OCI-LY1 (cell line): ENCODE results near the gene TOMM40.

Experiments
- H2AFZ ChIP-seq: fragments of 200-600 bp; sonication (generic), shearing (Covaris generic); 2 replicates; pipeline ENCODE4 v1.6.0; 2014; ENCODE audit warnings: antibody characterized with exemption, mild to moderate bottlenecking, low read length
- H3F3A ChIP-seq: fragments of 200-600 bp; sonication (generic), shearing (Covaris generic); 2 replicates; pipeline ENCODE4 v1.6.0; 2014; ENCODE audit warnings: mild to moderate bottlenecking, antibody characterized with exemption, low read length, moderate library complexity; ENCODE audit not compliant: insufficient read depth
- H3K27ac ChIP-seq: fragments of 200-600 bp; sonication (generic); 2 replicates; pipeline ENCODE4 v1.5.1; 2014; ENCODE audit warnings: low read length, mixed run types, mild to moderate bottlenecking, low read depth; ENCODE audit not compliant: poor library complexity, severe bottlenecking
- H3K27me3 ChIP-seq: fragments of 200-600 bp; sonication (generic); 2 replicates; pipeline ENCODE4 v1.6.0; 2014; ENCODE audit warnings: antibody characterized with exemption, mild to moderate bottlenecking, low read length, moderate library complexity; ENCODE audit not compliant: insufficient read depth
- H3K36me3 ChIP-seq: fragments of 200-600 bp; sonication (generic); 2 replicates; pipeline ENCODE4 v1.6.1; 2014; ENCODE audit warnings: mild to moderate bottlenecking, antibody characterized with exemption, low read length, moderate library complexity, mixed read lengths; ENCODE audit not compliant: insufficient read depth
- H3K4me1 ChIP-seq: fragments of 200-600 bp; sonication (generic); 2 replicates; pipeline ENCODE4 v1.5.1; 2014; ENCODE audit warnings: mild to moderate bottlenecking, low read length, moderate library complexity; ENCODE audit not compliant: insufficient read depth, severe bottlenecking
- H3K4me2 ChIP-seq: fragments of 200-600 bp; sonication (generic), shearing (Covaris generic); 2 replicates; pipeline ENCODE4 v1.6.1; 2014; ENCODE audit warnings: low read length
- H3K4me3 ChIP-seq: fragments of 200-600 bp; sonication (generic); 2 replicates; pipeline ENCODE4 v1.5.1; 2014; ENCODE audit warnings: low read length, low read depth, mild to moderate bottlenecking, mixed read lengths; ENCODE audit not compliant: poor library complexity, severe bottlenecking
- H3K79me2 ChIP-seq: fragments of 200-600 bp; shearing (Covaris generic); 2 replicates; pipeline ENCODE4 v1.6.1; 2016; ENCODE audit warnings: mixed run types, low read length, mixed read lengths; ENCODE audit not compliant: insufficient read depth
- H3K9ac ChIP-seq: fragments of 200-600 bp; sonication (generic), shearing (Covaris generic); 2 replicates; pipeline ENCODE4 v1.6.1; 2014; ENCODE audit warnings: mild to moderate bottlenecking, low read length, mixed read lengths
- H3K9me2 ChIP-seq: fragments of 200-600 bp; sonication (generic), shearing (Covaris generic); 2 replicates; pipeline ENCODE4 v1.6.1; 2014; ENCODE audit warnings: low read depth, mild to moderate bottlenecking, low read length, mixed read lengths
- H3K9me3 ChIP-seq: fragments of 200-600 bp; shearing (Covaris generic); 2 replicates; pipeline ENCODE4 v1.6.1; 2014; ENCODE audit warnings: low read length, mixed read lengths
- H4K20me1 ChIP-seq: fragments of 200-600 bp; sonication (generic), shearing (Covaris generic); 2 replicates; pipeline ENCODE4 v1.6.0; 2016; ENCODE audit warnings: mild to moderate bottlenecking, low read length; ENCODE audit not compliant: insufficient read depth
- EZH2 ChIP-seq: fragments of 200-600 bp; sonication (generic), shearing (Covaris generic); IDR thresholded peaks from 2 replicates; pipeline ENCODE4 v1.8.0; 2017; ENCODE audit warnings: borderline replicate concordance, mixed run types, mild to moderate bottlenecking, antibody characterized with exemption, low read length, moderate library complexity, mixed read lengths
- TF ChIP-seq, protein P1 (sequence below): fragments of 200-600 bp; sonication (generic), shearing (Covaris generic); IDR thresholded peaks from 2 replicates; pipeline ENCODE4 v1.5.1; 2017; ENCODE audit warnings: mild to moderate bottlenecking, antibody characterized with exemption, low read length, moderate library complexity, mixed read lengths

TOMM40 gene

GRCh38 chr19:44867578-44867977 is 23.5 kb upstream of the TOMM40 start:
- H3K36me3 ChIP-seq = no peaks in the 10 kb centered on the region
- TF ChIP-seq, protein P1, sequence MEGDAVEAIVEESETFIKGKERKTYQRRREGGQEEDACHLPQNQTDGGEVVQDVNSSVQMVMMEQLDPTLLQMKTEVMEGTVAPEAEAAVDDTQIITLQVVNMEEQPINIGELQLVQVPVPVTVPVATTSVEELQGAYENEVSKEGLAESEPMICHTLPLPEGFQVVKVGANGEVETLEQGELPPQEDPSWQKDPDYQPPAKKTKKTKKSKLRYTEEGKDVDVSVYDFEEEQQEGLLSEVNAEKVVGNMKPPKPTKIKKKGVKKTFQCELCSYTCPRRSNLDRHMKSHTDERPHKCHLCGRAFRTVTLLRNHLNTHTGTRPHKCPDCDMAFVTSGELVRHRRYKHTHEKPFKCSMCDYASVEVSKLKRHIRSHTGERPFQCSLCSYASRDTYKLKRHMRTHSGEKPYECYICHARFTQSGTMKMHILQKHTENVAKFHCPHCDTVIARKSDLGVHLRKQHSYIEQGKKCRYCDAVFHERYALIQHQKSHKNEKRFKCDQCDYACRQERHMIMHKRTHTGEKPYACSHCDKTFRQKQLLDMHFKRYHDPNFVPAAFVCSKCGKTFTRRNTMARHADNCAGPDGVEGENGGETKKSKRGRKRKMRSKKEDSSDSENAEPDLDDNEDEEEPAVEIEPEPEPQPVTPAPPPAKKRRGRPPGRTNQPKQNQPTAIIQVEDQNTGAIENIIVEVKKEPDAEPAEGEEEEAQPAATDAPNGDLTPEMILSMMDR = no peak
- TF ChIP-seq EZH2 = no peak

DNA sequence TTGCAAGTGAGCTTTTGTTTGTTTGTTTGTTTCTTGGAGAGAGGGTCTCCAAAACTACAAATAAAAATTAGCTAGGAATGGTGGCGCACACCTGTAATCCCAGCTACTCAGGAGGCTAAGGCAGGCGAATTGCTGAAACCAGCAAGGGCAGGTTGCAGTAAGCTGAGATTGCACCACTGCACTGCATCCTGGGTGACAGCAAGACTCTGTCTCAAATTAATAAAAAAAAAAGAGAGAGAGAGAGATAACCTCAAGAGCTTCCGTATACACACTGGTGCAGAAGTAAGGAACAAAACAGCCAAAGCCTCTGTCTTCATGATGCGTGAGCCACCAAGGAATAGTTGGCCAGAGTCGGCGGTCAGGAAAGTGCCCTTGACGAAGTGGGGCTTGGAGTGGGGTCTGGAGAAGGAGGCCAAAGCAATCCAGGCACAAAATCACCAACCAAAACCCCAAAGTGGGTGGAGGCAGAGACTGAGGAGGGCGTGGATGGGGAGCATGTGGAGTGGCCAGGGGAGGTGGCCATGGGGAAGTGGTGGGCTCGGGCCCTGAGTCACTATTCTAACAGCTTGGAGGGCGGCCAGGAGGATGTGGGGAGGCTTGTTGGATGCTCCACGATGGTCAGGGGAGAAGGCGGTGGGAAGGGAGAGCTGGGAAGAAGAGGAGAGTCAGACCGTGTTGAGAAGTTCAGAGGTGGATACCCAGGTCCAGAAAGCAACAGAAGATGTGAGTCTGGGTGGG is 21.2 kb upstream of the TOMM40 start:
- no peaks in the 10 kb centered on the region for H3K4me1 ChIP-seq

More at GRCh38 chr19:44867578-44867977, 23.5 kb upstream of the TOMM40 start:
- H3K4me1 ChIP-seq = no peaks in the 10 kb centered on the region
- no peaks in the 10 kb centered on the region for H3K9me3 ChIP-seq
- H3F3A ChIP-seq = no peaks in the 10 kb centered on the region
- H3K27ac ChIP-seq = no peak overlapping the region
- H3K9ac ChIP-seq = no peak overlapping the region
- no peak overlapping the region for H2AFZ ChIP-seq
- H3K4me2 ChIP-seq = no peak overlapping the region
- H3K4me3 ChIP-seq = no peak overlapping the region
- no peaks in the 10 kb centered on the region for H4K20me1 ChIP-seq
- H3K9me2 ChIP-seq = no peaks in the 10 kb centered on the region
- no peaks in the 10 kb centered on the region for H3K27me3 ChIP-seq
- H3K79me2 ChIP-seq = no peaks in the 10 kb centered on the region

DNA sequence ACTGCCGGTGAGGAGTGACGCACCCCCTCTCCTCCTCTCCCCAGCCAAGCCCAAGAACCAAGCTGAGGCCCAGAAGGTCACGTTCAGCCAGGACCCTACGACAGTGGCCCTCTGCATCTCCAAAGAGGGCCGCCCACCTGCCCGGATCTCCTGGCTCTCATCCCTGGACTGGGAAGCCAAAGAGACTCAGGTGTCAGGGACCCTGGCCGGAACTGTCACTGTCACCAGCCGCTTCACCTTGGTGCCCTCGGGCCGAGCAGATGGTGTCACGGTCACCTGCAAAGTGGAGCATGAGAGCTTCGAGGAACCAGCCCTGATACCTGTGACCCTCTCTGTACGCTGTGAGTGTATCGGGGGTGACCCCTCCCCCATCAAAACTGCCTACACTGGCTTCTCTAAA is 19.2 kb upstream of the TOMM40 start:
- Histone ChIP-seq H3K9me3 (no peaks in the 10 kb centered on the region), H3K9me2 (no peaks in the 10 kb centered on the region), H4K20me1 (no peaks in the 10 kb centered on the region), H3K4me3 (no peak overlapping the region), H3K27me3 (no peaks in the 10 kb centered on the region), H3K36me3 (no peaks in the 10 kb centered on the region), H3K9ac (no peak overlapping the region), H3K27ac (no peak overlapping the region), H3K4me2 (no peak overlapping the region), H2AFZ (no peak overlapping the region), H3K79me2 (no peaks in the 10 kb centered on the region), H3K4me1 (no peaks in the 10 kb centered on the region), H3F3A (no peaks in the 10 kb centered on the region)
- TF ChIP-seq, protein P1 = no peak
- TF ChIP-seq EZH2 = no peak

More for the DNA sequence above, 21.2 kb upstream of the TOMM40 start:
- Histone ChIP-seq H2AFZ (no peak overlapping the region), H3K9me3 (no peaks in the 10 kb centered on the region), H3K4me3 (no peak overlapping the region), H3K79me2 (no peaks in the 10 kb centered on the region), H3K9me2 (no peaks in the 10 kb centered on the region), H3K9ac (no peak overlapping the region), H3K36me3 (no peaks in the 10 kb centered on the region), H4K20me1 (no peaks in the 10 kb centered on the region), H3K27ac (no peak overlapping the region), H3F3A (no peaks in the 10 kb centered on the region), H3K27me3 (no peaks in the 10 kb centered on the region), H3K4me2 (no peak overlapping the region)
- TF ChIP-seq, protein P1 = no peak
